ENCODE measurements around the gene GOLGA6C.
"Not testable (repeated sequence)": the region's sequence is repeated elsewhere in the genome, so short reads cannot be mapped to it uniquely, and the experiment has no call there.

The GOLGA6C gene

DNA sequence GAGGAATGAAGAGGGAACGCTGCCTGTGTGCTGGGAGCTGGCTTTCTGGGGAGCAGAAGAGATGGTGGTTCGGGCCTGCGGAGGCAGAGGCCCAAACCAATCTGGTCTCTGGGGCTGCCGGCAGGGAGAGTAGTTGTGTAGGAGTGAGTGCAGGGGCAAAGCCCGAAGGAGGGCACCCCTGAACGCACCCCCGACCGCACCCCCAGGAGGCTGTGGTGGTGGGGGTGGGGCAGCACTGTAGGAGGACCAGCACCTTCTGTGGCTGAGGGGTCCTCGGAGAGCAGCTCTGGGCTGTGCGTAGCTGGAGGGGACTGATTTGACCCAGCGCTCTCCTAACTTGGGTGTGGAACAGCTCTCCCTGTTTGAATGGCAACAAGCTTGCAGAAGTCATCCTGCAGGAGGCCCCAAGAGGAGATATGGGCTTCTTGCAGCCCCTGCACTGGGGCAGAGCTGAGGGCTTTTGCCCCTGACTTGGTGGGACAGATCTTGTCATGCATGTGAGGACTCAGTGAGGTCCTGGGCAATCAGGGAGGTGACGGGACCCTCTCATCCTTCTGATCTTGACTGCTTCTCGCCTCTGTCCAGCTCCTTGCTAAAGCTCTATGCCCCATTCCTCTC lies 30.4 kb upstream of the GOLGA6C start:
- DNase-seq, result no peak

DNA sequence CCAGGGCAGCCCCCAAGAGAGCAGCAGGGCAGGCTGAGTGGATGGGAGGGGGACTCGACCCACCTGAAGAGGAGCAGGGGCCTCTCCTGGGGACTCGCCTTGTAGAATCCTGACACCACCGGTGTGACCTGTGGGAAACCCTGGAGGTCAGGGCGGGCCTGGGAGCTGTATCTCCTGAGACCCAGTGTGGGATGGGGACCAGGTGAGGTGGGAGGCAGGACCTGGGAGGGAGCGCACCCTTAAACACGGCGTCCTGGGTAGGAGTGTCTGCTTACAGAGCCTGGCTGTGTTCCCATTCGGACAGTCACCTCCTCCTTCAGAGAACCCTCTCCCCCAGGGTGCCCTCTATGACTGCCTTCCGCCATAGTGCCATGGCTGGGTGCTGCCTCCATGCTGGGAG lies 29.3 kb upstream of the GOLGA6C start:
- no peak for DNase-seq

DNA sequence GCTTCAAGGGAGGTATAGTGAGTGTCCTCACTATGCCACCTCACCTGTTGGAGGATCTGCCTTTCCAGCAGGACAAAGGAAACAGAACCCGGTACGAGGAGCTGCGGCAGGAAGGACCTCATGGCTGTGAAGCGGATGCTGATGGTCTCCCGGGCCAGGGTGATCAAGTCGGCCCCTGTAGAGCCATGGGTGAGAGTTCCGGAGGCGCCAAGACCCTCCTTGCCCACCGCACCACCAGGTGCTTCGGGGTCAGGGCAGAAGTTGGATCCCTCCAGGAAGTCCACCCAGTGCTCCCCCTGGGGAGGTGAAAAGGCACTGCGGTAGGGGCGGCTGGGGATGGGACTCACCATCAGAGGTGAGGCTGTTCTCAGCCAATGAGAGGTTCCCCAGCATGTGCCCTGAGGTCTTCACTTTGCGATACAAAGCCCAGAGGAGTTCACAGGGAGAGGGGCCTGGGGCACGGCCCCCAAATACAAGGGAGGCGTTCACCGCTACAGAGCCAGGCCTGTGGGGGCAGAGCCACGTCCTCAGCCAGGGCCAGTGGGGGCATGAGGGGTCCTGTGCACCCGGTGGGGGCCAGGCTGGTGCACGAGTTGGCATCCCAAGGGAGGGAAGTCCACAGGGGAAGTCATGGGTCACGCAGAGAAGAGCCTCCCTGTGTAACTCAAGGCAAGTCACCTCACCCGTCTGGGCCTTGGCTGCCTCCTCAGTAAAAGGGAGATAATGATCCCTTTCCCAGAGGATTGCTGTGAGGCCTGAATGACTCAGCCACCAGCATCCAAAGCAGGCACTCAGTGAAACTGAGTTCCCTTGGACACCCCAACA lies 28.7 kb upstream of the GOLGA6C start:
- DNase-seq, result no peak

DNA sequence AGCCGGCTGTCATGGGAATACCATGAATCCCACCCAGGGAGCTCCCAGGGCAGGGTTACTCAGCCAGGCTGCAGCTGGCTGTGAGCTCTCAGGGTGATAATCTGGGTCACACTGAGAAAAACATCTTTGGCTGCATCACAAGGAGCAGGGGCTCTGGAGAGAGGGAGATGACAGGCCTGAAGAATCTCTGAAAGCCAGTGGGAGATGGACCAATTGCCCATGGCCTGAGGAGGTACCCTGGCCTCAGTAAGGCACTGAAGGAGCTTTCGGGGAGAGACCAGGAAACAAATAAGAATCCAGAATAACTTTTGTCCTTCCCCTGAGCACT lies 28.2 kb upstream of the GOLGA6C start:
- DNase-seq, result no peak

DNA sequence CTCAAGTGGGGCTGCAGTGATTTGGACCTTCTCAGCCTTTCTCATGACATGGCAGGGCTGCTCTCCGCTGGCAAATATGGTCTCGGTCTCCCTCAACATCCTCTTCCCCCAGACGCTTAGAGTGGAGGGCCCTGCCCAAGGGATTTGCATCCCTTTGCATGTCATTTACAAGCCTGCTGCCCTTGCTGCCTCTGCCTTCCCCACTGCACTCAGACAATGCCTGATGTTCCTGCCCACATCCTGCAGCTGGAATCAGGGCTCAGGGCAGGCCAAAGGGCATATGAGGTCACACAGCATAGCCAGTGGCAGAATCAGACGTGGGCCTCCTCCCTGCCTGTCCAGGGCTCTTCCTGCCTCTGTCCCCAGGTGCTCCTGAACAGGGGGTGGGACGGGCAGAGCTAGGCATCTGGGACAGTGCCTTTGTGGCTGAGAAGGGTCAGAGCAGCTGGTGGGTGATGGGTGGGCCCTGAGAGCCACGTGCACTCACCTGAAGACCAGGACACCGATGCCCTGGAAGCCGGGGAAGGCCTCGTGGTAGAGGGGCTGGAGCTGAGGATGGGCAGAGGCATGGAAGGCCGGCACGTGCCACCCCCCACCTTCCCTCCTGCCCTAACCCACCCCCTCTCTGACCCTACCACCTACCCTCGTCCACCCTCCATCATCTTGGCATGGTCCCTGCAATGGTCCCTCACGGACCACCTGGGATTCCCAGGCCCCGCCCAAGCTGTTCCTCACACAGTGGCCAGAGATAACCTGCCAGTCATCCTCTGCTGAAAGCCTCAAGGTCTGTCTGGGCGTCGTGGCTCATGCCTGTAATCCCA lies 27.4 kb upstream of the GOLGA6C start:
- no peak for DNase-seq

DNA sequence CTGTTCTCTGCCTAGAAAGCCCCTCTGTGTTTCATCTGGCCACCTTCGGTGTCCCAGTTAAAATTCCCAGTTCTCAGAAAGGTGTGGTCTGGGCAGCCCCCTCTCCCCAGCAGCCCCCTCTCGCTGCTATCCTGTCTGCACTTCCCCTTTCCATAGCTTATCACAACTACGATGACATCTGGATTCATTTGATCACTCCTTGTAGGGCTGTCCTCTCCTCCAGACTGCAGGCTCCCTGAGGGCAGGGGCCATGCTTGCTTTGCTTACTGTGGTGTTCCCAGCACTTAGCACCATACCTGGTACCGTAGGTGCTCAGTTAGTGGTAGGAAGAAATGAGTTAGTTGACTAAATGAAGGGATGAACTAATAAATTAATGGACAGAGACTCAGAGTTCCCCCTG lies 26.3 kb upstream of the GOLGA6C start:
- DNase-seq, result no peak

DNA sequence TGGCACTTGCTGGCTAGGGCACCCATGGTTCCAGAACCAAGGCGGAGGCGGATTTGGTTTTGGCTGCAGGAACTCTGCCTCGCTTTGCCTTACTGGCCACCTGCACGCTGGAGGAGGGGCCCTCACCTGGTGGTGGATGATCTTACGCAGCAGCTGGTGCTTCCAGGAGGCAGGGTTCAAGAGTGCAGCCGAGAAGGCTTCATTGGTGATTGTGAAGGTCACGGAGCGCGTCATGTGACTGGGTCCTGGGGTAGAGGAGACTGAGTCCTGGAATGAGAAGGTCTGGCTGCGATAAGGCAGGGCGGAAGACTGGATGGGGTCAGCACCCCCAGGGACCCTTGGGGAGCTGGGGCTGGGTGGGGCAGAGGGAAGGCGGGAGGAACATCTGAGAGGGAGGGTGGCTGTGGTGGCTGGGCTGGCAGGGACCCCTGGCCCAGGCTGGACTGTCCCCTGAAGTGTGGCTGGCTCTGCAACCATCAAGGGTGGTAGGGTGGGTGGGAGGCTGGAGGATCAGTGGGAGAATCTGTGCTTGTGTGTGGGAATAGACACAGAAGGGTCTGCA lies 25.8 kb upstream of the GOLGA6C start:
- DNase-seq, result no peak

DNA sequence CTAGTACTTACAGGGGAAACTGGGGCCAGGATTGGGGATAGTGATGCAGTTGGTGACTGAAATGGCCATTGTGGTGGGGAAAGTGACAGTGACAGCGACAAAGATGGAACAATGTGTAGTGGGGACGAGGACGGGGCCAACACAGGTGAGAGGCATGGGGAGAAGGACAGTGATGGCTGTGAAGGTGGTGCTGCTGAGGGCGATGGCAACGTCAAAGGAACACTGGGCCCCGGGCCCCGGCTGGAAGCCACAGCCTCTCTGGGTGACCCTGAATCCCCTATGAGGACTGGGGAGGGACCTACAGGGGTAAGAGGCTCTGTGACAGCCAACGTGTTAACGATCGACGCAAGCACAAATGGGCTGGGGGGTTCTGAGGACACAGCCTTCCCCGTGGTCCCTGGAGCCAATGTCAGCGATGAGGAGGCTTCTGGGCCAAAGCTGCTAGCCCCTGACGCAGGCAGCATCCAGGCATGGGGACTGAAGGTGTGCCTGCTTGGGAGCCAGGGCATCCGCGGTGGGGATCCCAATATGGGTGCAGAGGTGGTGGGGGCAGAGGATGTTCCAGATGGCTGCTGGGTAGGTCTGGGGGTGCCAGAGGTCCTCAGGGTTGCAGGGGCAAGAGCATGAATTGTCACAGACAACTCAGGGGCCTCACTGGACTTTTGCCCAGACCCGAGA lies 25.2 kb upstream of the GOLGA6C start:
- no peak for DNase-seq

DNA sequence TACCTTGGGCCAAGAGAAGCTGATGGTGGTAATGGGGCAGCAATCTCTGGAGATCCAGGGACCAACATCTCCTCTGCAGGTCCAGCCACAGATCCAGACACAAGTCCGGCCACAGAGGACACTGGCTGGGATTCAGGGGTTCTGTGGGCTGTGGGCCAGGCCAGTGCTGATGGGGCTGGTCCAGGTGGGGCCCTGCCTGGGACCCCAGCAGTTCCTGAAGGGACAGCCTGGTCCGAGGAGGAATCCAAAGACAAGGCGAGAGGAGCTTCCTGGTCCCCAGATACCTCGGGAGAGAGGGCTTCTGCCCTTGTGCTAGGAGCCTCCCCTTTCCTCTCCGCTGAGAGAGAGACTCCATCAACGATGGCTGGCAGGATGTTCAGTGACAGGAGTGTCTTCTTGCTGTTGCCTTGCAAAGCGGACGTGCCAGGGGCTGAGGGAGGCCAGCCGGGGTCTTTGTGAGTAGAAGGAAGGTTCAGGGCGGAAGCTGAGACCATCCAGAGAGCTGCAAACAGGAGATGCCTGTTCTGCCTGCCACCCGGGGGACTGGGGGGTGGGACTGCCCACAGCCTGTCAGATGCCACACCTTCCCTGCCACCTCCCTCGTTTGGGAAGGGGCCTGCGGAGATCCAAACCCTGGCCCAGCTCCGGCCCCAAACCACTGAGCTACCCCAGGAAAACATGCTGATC lies 24.5 kb upstream of the GOLGA6C start:
- no peak for DNase-seq

DNA sequence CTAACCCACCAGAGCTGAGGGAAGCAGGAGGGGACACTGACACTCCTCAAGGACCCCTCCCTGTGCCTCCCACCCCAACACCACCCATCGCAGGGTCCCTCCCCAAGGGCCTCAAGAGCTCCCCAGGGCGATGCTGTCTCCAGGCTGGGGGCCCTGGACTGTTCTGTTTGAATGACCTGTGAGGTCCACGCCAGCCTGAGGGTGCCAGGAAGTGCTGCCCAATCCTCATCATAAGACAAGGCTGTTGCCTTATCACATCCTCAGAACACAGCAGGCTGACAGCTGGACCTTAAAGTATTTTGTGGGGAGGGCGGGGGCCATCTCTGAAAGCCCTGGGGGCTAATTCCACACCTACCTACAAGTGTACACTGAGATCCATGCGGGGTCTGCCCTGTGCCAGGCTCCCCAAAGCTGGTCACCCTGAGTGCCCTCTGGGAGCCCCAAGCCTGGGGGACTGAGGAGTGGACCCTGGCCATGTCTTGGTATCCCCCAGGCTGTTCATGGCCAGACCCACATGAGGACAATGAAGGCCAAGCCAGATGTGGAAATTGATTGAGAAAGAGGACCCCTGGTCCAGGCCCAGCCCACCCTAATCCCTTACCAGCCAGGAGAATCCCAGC lies 23.8 kb upstream of the GOLGA6C start:
- no peak for DNase-seq

DNA sequence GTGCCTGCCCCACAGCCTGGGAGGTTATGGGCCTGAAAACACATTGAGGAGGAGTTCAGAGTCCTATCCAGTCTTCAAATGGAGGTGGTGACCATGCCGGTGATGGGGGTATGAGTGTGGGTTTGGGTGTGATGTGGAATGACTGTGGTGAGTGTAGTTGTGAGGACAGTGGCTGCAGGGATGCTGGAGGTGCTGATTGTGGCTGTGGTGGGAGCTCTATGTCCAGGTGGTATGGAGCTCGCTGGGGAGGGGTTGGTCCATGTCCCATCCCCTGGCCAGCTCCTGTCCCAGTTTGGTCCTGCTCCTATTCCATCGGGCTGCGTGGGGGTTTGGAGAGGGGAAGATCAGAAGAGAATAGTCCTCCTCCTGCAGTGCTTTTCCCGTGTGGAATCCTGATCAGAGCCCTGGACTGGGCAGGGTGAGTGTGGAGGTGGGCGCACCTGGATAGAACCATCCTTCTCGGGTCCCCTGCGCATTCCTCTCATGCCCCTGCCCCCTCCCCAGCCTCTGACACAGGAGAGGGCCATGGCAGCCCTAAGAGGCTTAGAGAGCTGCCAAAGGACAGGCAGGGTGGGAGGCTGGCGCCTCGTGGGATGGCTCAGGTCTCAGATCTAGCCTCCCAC lies 23.0 kb upstream of the GOLGA6C start:
- DNase-seq, result no peak

DNA sequence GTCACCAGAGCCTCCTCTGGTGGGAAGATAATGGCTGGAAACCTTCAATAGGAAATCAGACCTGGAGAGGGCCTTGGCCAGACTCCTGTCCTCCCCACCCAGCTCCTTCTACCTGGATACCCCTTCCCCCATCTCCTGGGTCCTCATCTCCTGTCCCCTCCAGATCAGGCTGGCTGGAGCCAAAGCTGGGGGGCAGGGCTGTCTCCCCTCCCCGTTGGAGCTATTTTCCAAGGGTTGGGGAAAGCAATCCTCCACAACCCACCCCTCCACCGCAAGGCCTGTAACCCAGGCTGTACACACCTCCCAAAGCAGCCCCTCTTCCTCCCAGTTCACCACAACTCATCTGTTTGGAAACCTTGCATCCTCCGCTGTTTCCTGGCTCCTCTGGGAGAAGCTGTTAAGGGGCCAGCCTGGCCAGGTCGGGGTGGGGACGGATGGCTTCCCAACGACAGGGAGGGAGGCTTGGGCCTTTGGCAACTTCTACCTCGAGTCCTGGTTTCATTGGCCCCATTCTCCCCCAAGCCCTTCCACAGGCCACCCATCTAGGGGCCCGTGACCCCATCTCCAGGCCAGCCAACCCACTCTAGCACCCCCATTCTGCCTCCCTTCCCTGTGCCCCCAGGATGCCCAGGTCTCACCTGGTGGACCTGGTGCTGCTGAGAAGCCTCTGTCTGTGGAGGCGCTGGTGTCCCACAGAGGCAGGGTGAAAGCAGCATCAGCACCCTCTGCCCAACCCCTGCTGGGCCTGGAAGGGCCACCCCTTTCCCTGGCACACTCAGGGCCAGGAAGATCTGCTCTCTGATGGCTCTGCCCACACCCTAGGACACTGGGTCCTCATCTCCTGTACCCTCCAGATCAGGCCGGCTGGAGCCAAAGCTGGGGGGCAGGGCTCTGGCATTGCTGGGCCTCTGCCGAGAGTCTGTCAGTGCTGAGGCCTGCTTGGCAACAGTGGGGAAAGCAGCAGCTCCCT lies 22.1 kb upstream of the GOLGA6C start:
- DNase-seq, result no peak

DNA sequence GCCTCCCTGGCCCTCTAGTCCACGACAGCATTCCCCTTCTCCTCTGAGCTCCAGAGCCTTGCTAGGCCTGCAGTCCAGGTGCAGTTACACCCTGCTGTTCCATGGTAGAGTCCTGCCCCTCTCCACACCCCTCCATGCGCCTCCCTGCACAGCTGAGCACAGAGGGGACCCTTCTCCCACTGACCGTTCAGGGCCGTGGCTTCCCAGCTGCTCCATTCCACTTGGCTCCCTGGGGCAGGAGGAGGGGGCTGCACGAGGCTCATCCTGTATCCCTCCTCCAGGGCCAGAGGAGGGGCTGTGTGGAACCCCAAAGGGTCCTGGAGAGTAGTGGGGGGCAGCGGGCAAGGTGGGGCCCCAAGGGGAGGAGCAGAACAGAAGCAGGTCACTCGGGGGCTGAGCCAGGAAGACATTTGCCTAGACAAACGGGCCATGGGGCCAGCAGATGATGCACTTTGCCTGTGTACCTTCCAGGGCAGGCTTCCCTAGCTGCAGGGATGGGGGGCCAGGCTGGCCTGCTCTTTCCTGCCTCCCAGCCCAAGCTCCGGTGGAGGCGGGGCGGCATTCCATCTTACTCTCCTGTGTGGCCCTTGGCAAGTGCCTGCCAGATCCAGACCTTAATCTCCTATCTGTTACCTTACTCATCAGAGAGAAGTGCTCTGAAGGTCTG lies 20.7 kb upstream of the GOLGA6C start:
- DNase-seq, result no peak

DNA sequence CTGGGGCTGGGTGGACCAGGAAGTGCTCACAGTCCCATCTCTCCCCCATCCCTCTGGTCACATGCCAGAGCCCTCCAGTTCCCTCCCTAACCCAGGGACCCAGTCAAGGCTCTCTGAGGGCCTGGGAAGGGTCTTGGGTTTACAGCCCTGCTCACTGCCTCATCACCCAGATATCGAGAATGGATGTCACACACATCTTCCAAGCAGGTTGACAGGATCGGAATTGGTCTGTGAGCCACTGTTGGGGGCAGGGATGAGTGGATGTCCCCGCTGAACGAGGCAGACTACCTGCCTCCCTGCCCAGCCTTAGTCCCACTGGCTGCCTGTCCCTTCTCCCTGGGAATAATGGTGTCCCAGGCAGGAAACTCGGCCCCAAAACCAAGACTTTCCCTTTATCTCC lies 20.0 kb upstream of the GOLGA6C start:
- no peak for DNase-seq

DNA sequence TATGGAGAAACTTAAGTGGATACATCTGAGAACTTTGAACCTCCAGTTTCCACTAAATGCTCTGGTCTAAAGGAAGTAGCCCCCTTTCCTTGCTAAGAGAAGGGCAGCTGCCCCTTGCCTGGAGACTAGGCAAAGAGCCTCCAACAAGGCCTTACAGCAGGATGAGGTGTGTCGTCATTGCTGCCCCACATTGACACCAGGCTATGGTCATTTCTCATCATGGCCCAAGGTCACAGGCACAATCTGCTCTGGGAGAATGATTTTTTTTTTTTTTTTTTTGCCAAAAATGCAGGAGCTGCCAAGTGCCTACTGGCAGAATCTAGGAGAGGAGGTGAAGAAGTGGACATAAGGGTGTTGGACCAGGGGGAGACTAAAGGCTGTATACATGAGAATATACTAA lies 12.4 kb upstream of the GOLGA6C start:
- DNase-seq, result not testable (repeated sequence)

DNA sequence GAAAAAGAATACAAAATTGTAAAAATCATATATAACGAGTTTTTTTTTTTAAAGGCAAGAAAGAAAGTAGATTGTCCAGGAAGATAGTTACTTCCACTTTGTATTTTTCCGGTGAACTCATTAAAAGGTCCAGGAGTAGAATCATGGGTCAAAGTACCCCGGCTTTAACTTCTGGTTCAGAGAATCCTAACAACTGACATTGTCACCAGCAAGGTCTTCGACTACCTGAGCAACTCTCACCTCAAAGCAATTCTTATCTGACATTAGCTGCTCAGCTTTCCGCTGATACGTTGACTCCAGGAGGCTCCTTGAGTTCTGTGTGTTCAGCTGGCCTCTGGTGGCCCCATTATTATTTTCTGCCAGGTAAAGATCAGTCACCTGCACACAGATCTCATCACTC lies 9.1 kb upstream of the GOLGA6C start:
- DNase-seq, result peak; percentile 6

DNA sequence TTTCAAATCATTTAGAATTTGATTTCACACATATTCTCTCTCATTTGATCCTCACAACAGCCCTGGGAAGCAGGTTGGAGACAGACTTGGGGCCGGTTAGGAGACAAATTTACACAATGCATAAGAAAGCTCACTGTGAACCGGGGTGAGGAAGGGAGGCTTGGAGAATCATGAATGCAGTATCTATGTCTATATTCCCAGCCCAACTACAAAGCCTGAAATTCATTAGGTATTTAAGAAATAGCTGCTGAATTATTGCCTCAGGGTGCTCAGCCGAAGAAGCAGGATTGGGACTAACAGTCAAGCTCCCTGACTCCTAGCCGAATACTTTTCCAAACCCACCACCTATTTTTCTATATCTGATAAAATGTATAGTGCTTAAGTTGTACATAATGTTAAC lies 8.4 kb upstream of the GOLGA6C start:
- DNase-seq, result no peak

DNA sequence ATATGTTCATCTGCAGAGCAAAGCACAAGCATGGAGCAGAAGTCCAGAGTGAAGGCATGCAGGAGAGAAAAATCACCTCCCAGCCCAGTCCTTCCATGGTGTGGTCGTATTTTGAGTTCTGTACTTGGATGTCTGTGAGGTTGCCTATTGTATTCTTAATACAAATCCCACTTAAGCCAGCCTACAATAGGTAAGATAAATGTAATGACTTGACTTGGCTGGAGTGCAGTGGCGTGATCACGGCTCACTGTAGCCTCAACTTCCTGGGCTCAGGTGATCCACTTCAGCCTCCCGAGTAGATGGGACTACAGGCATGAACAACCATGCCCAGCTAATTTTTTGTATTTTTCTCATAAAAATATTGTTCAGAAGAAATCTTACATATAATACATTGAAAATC lies 6.8 kb upstream of the GOLGA6C start:
- not testable (repeated sequence) for DNase-seq

DNA sequence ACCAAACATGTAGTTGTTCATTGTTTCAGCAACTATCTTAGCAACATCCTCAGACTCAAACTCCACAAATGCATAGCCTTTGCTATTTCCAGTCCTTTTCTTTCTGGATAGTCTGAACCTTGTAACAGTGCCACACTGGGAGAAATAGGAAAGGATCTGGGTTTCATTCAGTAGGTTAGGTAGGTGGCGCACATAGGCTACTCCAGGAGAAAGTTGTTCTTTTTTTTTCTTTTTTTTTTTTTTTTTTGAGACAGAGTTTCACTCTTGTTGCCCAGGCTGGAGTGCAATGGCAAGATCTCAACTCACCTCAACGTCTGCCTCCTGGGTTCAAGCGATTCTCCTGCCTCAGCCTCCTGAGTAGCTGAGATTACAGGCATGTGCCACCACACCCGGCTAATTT lies 5.8 kb upstream of the GOLGA6C start:
- not testable (repeated sequence) for DNase-seq
